Prostate gland (tissue), 2 donors: ENCODE measurements around the gene ATP5F1D. TPM values are rescaled to one million over a fixed set of nuclear protein-coding genes. Genes with fewer than 3 reads are reported as not detected.

Experiments
- DNase-seq: peaks from one replicate; pipeline ENCODE4 v3.0.0-alpha.2; 2019; ENCODE audit warnings: low spot score
- H3K27ac ChIP-seq, 2 donors: fragments of 200-600 bp; sonication (generic); 2 replicates each; pipeline ENCODE4 v1.5.1; 2017 to 2019
- H3K27me3 ChIP-seq: fragments of 200-600 bp; sonication (generic); replicated peaks from 2 replicates; pipeline ENCODE4 v1.5.1; 2019; ENCODE audit not compliant: insufficient read depth
- H3K36me3 ChIP-seq, 2 donors: fragments of 200-600 bp; sonication (generic); 1 replicate in 1 of 2; 2 replicates in 1 of 2; pipeline versions ENCODE4 v1.5.1 to v1.8.1; 2017 to 2019
- H3K4me1 ChIP-seq: fragments of 200-600 bp; sonication (generic); replicated peaks from 2 replicates; pipeline ENCODE4 v1.5.1; 2019
- H3K4me3 ChIP-seq, 2 donors: fragments of 200-600 bp; sonication (generic); 2 replicates each; pipeline ENCODE4 v1.5.1; 2017 to 2019
- H3K9me3 ChIP-seq: fragments of 200-600 bp; sonication (generic); 2 replicates; pipeline ENCODE4 v1.5.1; 2017
- POLR2A ChIP-seq: fragments of 450-650 bp; IDR thresholded peaks from one replicate; pipeline ENCODE4 v1.6.1; 2016; ENCODE audit warnings: antibody characterized with exemption, mild to moderate bottlenecking
- POLR2AphosphoS5 ChIP-seq: sonication (generic); formaldehyde crosslinking; IDR thresholded peaks from one replicate; pipeline ENCODE4 v1.6.1; 2017; ENCODE audit warnings: antibody characterized with exemption
- WGBS: methylation state at CpG from one replicate; pipeline ENCODE4 v1.1.5; 2018; 5-methylcytosine and 5-hydroxymethylcytosine counted together
- intact Hi-C: fragments of 100-400 bp; cut with DNase I; formaldehyde crosslinking; loops from one replicate; pipeline ENCODE4 v1.14.2; 2022
- total RNA-seq, 2 donors: library from RNA; depleted of rRNA; stranded (reverse); fragments of >200 nt; gene quantifications; one replicate each; pipeline ENCODE4 v1.1.0, GENCODE V29; 2016
- TF ChIP-seq, protein P1 (sequence below), 4 experiments: fragments of 200-600 bp in 2 of 4; fragments of 450-650 bp in 2 of 4; sonication (generic) in 2 of 4; IDR thresholded peaks; 1 replicate in 3 of 4; 2 replicates in 1 of 4; pipeline ENCODE4 v1.5.1; 2016 to 2019; ENCODE audit warnings: antibody characterized with exemption in 4 of 4, mild to moderate bottlenecking in 2 of 4, moderate library complexity in 2 of 4

The ATP5F1D gene
- total RNA-seq, 2 donors from 2014 or later, result 109 to 151 TPM

DNA sequence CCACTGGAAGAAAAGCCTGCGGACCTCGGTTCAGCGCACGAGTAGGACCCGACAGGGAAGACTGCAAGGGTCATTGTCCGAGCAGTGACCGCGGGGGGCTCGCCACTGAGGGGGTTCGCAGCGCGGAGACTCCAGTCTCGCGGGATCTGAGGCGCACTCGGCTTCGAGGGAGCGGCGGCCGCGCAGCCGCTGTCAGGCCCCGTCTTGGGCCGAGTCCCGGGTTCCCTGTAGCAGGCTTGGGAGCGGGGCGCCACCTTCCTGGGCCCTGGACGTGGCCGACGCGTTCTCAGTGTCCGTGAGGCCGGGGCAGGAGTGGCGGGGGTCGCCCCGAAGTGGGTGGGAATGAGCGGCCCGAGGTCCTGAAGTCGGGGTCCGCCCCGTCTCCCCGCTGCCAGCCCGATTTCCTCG lies 33.3 kb downstream of the ATP5F1D start:
- H3K9me3 ChIP-seq, result no peaks in the 10 kb centered on the region
- peak overlapping the region; percentile 94 to 99 for H3K27ac ChIP-seq
- intact Hi-C loops, result loop anchor here (5.0 to 10.0 kb wide), 4 partner anchors 82 to 227 kb away; partner anchors contain the start of genes DAZAP1, GAMT and RPS15
- WGBS, result 35% methylated on average over 31 of the region's 44 CpGs
- peaks cover 51% of the 10 kb centered on the region for H3K4me1 ChIP-seq
- no peaks in the 10 kb centered on the region for H3K27me3 ChIP-seq
- no peak for TF ChIP-seq POLR2A
- TF ChIP-seq POLR2AphosphoS5, result no peak
- TF ChIP-seq, protein P1, sequence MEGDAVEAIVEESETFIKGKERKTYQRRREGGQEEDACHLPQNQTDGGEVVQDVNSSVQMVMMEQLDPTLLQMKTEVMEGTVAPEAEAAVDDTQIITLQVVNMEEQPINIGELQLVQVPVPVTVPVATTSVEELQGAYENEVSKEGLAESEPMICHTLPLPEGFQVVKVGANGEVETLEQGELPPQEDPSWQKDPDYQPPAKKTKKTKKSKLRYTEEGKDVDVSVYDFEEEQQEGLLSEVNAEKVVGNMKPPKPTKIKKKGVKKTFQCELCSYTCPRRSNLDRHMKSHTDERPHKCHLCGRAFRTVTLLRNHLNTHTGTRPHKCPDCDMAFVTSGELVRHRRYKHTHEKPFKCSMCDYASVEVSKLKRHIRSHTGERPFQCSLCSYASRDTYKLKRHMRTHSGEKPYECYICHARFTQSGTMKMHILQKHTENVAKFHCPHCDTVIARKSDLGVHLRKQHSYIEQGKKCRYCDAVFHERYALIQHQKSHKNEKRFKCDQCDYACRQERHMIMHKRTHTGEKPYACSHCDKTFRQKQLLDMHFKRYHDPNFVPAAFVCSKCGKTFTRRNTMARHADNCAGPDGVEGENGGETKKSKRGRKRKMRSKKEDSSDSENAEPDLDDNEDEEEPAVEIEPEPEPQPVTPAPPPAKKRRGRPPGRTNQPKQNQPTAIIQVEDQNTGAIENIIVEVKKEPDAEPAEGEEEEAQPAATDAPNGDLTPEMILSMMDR (IDR thresholded peaks at IDR 0.05), result no peak
- DNase-seq, result no peak
- peaks cover 9 to 34% of the 10 kb centered on the region in 2 donors for H3K36me3 ChIP-seq
- peak overlapping the region; percentile 53 to 78 for H3K4me3 ChIP-seq

DNA sequence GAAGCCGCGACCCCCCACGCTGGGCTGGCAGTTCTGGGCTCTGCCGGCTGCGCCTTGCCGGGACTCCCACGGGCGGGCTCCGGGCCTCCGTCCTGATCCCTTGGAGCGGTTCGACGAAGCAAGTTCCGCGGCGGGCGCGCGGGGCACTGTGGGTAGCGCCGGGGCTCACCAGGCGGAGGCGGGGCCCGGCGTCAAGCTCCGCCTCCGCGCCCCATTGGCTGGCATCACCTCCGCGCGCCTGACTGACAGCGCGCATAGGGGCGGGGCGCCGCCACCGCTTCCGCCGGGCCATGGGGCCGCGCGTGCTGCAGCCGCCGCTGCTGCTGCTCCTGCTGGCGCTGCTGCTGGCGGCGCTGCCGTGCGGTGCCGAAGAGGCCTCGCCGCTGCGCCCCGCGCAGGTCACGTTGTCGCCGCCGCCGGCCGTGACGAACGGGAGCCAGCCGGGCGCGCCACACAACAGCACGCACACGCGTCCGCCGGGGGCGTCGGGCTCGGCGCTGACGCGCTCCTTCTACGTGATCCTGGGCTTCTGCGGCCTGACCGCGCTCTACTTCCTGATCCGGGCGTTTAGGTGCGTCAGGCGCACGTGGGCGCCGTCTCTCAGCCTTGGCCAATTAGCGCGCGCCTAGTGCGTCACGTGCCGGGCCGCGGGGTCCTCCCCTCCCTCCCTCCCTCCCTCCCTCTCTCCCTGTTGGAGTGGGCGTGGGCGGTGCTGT lies 33.9 kb downstream of the ATP5F1D start, which contains the start of gene FAM174C:
FAM174C (plus strand) TSS at position 271 of the 716 bp plus-strand sequence; CDS start at position 291, 20 bp downstream.
- intact Hi-C loops, result loop anchor here (5.0 to 10.0 kb wide), 4 partner anchors 82 to 227 kb away; partner anchors contain the start of genes DAZAP1, GAMT and RPS15
- H3K36me3 ChIP-seq, result peaks cover 9 to 34% of the 10 kb centered on the region in 2 donors
- under 1% methylated on average over 76 of the region's 98 CpGs for WGBS

DNA sequence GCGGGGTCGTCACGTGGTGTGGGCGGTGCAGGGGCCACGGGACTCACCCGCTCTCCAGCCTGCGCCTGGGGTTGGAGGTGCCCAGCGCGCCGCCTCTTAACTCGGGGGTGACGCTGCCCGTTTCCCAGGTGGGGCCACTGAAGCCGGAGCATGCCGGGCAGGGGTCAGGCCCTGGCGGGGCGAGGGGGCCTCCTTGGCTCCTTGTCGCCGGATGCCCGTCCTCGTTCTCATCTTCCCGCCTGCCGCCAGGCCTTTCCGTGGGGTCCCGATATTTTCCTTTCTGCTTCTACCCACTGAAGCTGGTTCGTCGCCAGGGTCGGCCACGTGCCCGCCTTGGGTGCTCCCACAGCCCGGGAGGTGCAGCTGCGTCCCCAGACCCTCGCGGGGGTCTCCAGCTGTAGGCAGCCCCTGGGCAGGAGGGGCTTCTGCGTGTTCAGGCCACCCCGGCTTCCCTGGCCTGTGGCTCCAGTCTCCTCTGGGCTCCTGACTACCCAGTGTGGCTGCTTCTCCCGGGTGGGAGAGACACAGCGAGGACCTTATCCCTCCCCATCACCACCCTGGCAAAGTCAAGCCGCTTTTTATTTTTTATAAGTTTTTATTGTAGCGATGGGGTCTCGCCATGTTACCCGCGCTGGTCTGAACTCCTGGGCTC lies 34.6 kb downstream of the ATP5F1D start:
- peaks cover 45% of the 10 kb centered on the region for H3K4me1 ChIP-seq

More for the DNA sequence above, 33.9 kb downstream of the ATP5F1D start, which contains the start of gene FAM174C:
- Histone ChIP-seq H3K27me3 (no peaks in the 10 kb centered on the region), H3K4me1 (peaks cover 51% of the 10 kb centered on the region), H3K4me3 (peak within 1 kb of the TSS; percentile 53 to 78), H3K9me3 (no peaks in the 10 kb centered on the region), H3K27ac (peak within 1 kb of the TSS; percentile 94 to 99)
- DNase-seq, result peak; percentile 94
- TF ChIP-seq POLR2A (peak; percentile 41), POLR2AphosphoS5 (peak; percentile 77)
- TF ChIP-seq, protein P1 (IDR thresholded peaks at IDR 0.05), result peak in 2 of 4 experiments; percentile 12 to 25

DNA sequence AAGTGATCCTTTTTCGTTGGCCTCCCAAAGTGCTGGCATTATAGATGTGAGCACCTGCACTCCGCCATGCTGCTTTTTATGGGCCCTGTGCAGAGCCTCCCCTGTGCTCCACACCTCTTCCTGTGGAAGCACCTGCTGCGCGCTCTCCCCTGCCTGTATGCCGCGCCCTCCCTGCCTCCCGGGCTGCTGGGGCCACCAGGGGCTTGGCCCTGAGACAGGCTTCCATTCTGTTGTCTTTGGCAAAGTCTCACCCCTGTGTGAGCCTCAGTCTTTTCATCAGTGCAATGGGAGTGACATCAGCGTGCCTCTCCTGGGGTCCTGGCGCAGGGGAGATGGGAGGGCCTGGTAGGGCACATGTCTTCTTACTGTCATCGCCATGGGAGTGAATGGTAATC lies 35.1 kb downstream of the ATP5F1D start:
- no peak for TF ChIP-seq POLR2A
- no peak for TF ChIP-seq POLR2AphosphoS5
- TF ChIP-seq, protein P1 (IDR thresholded peaks at IDR 0.05), result no peak
- H3K27me3 ChIP-seq, result no peaks in the 10 kb centered on the region
- H3K4me3 ChIP-seq, result peak overlapping the region in 1 of 2 donors; percentile 78
- intact Hi-C loops, result loop anchor here (5.0 to 10.0 kb wide), 4 partner anchors 81 to 226 kb away; partner anchors contain the start of genes DAZAP1, GAMT and RPS15
- peaks cover 9 to 27% of the 10 kb centered on the region in 2 donors for H3K36me3 ChIP-seq
- no peaks in the 10 kb centered on the region for H3K9me3 ChIP-seq
- H3K4me1 ChIP-seq, result peaks cover 41% of the 10 kb centered on the region
- H3K27ac ChIP-seq, result peak overlapping the region in 1 of 2 donors; percentile 99
- DNase-seq, result peak; percentile 15
- WGBS, result 71% methylated on average over 10 of the region's 10 CpGs

More for the DNA sequence above, 34.6 kb downstream of the ATP5F1D start:
- TF ChIP-seq, protein P1 (IDR thresholded peaks at IDR 0.05), result no peak
- TF ChIP-seq POLR2AphosphoS5 (peak; percentile 3), POLR2A (peak; percentile 17)
- 4% methylated on average over 40 of the region's 43 CpGs for WGBS
- peak; percentile 33 for DNase-seq
- intact Hi-C loops, result loop anchor here (5.0 to 10.0 kb wide), 4 partner anchors 81 to 226 kb away; partner anchors contain the start of genes DAZAP1, GAMT and RPS15
- Histone ChIP-seq H3K9me3 (no peaks in the 10 kb centered on the region), H3K36me3 (peaks cover 9 to 31% of the 10 kb centered on the region in 2 donors), H3K4me3 (peak overlapping the region; percentile 53 to 78), H3K27me3 (no peaks in the 10 kb centered on the region), H3K27ac (peak overlapping the region; percentile 94 to 99)
